Calu3 (cell line): ENCODE results near the gene TNRC6C. TPM values are rescaled to one million over a fixed set of nuclear protein-coding genes. Genes with fewer than 3 reads are reported as not detected.

Experiments
- BruUV-seq: library from RNA; stranded (reverse); fragments of 400-500 nt; replicated peaks from 2 replicates; lab custom pipeline; 2021; lab: Mats Ljungman, UMichigan
- CTCF ChIA-PET: fragments of 300-600 bp; sonication (Branson Sonifier 250); formaldehyde crosslinking; loops from one replicate; lab custom pipeline; 2022; ENCODE audit warnings: antibody characterized with exemption; lab: Charles Lee
- DNase-seq: peaks from one replicate; pipeline ENCODE4 v3.0.0; 2022
- H3K27ac Mint-ChIP-seq: one replicate; pipeline ENCODE4 v1.8.0; 2022; ENCODE audit warnings: mixed read lengths; ENCODE audit not compliant: unreplicated experiment
- H3K27me3 Mint-ChIP-seq: one replicate; pipeline ENCODE4 v1.8.0; 2022; ENCODE audit warnings: mixed read lengths; ENCODE audit not compliant: unreplicated experiment
- H3K36me3 Mint-ChIP-seq: one replicate; pipeline ENCODE4 v1.8.0; 2022; ENCODE audit warnings: mild to moderate bottlenecking, moderate library complexity, mixed read lengths; ENCODE audit not compliant: insufficient read depth, unreplicated experiment
- H3K4me1 Mint-ChIP-seq: one replicate; pipeline ENCODE4 v1.8.0; 2022; ENCODE audit warnings: mild to moderate bottlenecking, low read depth, mixed read lengths; ENCODE audit not compliant: unreplicated experiment
- H3K4me3 Mint-ChIP-seq: one replicate; pipeline ENCODE4 v1.8.0; 2022; ENCODE audit warnings: mild to moderate bottlenecking, low read depth, moderate library complexity, mixed read lengths; ENCODE audit not compliant: unreplicated experiment
- H3K9me3 Mint-ChIP-seq: one replicate; pipeline ENCODE4 v1.8.0; 2022; ENCODE audit warnings: low read depth, mixed read lengths; ENCODE audit not compliant: unreplicated experiment
- intact Hi-C: fragments of 100-400 bp; cut with micrococcal nuclease; formaldehyde crosslinking; loops from one replicate; pipeline ENCODE4 v1.10.0; 2022; ENCODE audit not compliant: unreplicated experiment
- total RNA-seq: library from RNA; stranded (reverse); gene quantifications from 2 replicates; pipeline ENCODE4 v1.2.3, GENCODE V29; 2022
- TF ChIP-seq, protein P1 (sequence below): fragments of 200-600 bp; IDR thresholded peaks from one replicate; pipeline ENCODE4 v1.8.0; 2022; ENCODE audit warnings: antibody characterized with exemption; ENCODE audit not compliant: unreplicated experiment

TNRC6C gene
- total RNA-seq, 1 experiment from 2014 or later, result 18.2 TPM

DNA sequence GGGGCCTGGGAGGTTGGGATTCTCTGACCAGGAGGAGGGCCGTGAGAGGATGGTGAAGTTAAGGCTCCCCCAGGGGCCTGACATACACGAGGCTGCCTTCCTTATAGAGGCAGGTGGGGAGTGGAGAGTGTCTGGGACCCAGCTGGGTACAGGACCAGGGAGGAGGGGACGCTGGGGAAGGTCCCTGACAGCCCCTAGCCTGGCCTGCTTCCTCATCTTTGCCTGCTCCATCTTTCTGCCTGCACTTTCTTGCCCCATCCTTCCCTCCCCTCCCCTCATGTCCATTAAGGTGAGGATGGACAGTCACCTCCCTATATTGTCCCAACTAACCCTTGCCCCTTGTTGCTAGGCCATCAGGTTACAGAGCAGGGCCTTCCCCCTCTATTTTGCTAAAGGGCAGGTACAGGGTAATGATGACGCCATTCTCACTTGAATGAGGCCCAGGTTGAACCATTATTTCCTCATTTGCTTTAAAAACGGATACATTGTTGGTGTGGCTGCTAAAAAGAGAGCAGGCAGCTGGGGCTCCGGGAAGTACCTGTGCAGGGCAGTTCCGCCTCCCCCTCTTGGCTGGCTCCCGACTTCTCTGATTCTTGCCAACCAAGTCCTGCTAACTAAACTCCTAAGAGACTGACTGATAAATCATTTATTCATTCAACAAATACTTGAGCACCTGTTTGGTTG, 189.0 kb downstream of the TNRC6C start:
- Mint-ChIP-seq H3K27me3 (no peaks in the 10 kb centered on the region), H3K4me3 (no peak overlapping the region), H3K27ac (peak overlapping the region; percentile 48), H3K4me1 (peaks cover 65% of the 10 kb centered on the region), H3K36me3 (peaks cover 28% of the 10 kb centered on the region), H3K9me3 (no peaks in the 10 kb centered on the region)
- DNase-seq, result peak; percentile 81
- intact Hi-C loops, result loop anchor here (1.0 kb wide), 1 partner anchor 40 kb away; the partner anchor contains the start of genes AFMID and TK1
- TF ChIP-seq, protein P1, sequence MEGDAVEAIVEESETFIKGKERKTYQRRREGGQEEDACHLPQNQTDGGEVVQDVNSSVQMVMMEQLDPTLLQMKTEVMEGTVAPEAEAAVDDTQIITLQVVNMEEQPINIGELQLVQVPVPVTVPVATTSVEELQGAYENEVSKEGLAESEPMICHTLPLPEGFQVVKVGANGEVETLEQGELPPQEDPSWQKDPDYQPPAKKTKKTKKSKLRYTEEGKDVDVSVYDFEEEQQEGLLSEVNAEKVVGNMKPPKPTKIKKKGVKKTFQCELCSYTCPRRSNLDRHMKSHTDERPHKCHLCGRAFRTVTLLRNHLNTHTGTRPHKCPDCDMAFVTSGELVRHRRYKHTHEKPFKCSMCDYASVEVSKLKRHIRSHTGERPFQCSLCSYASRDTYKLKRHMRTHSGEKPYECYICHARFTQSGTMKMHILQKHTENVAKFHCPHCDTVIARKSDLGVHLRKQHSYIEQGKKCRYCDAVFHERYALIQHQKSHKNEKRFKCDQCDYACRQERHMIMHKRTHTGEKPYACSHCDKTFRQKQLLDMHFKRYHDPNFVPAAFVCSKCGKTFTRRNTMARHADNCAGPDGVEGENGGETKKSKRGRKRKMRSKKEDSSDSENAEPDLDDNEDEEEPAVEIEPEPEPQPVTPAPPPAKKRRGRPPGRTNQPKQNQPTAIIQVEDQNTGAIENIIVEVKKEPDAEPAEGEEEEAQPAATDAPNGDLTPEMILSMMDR, result no peak
- no TSS peak for BruUV-seq
- CTCF ChIA-PET, result interaction anchor here (0.9 kb wide), 1 partner anchor 9 kb away, joined by 3 read pairs; no protein-coding TSS in a partner anchor

DNA sequence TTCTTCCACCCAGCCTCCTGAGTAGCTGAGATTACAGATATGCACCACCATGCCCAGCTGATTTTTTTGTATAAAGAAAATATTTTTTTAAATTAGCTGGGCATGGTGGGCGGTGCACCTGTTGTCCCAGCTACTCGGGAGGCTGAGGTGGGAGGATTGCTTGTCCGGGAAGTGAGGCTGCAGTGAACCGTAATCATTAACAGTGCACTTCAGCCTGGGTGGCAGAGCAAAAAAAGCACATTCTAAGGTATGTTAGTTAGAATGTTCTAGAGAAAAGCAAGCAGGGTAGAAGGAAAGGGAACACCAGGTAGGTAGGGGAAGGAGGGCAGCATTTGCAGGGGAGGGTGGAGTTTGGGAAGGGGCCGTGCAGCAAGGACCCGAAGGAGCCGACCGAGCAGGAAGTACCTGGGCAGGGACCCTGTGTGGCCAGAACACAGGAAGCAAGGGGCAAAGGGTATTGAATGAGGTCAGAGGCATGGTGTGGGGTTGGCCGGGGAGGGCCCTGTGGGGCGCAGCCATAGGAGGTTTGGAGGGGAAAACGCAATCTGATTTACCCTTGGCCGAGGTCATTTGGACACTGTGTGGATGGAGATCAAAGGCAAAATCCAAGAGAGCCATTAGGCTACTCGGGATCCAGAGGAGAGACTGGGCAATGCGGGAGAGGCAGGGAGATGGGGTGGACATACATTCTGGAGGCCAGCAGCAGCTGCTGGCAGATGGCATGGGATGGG, 189.9 kb downstream of the TNRC6C start:
- TF ChIP-seq, protein P1, result no peak
- peaks cover 23% of the 10 kb centered on the region for H3K36me3 Mint-ChIP-seq
- peaks cover 55% of the 10 kb centered on the region for H3K4me1 Mint-ChIP-seq
- CTCF ChIA-PET, result interaction anchor here (0.9 kb wide), 1 partner anchor 10 kb away, joined by 3 read pairs; no protein-coding TSS in a partner anchor
- no peak for DNase-seq
- peak overlapping the region; percentile 48 for H3K27ac Mint-ChIP-seq
- BruUV-seq, result no TSS peak
- no peaks in the 10 kb centered on the region for H3K9me3 Mint-ChIP-seq
- H3K4me3 Mint-ChIP-seq, result peak overlapping the region; percentile 6
- intact Hi-C loops, result no loop called here
- H3K27me3 Mint-ChIP-seq, result no peaks in the 10 kb centered on the region

DNA sequence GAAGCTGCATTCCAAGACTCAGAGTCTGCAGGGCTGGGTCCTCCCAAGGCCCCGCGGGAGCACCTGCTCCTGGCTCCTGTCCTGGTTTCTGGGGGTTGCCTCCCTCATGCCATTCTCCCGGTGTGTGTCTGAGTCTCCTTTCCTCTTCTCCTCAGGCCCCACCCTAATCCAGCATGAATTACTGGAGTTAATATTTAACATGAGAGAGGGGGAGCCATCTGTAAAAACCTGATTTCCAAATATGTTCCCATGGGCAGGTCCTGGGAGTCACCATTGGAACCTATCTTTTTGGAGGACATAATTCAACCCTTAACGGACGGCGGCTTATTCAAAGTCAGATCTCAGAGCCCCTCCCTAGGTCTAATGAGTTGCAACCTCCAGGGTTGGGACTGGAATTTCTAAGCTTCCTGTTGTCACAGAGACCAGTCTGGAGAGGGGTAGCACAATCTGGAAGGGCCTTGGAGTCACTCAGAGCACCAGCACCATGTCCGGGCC, 193.1 kb downstream of the TNRC6C start:
- Mint-ChIP-seq H3K27me3 (no peaks in the 10 kb centered on the region), H3K4me1 (peaks cover 39% of the 10 kb centered on the region), H3K4me3 (no peak overlapping the region), H3K27ac (no peak overlapping the region), H3K9me3 (no peaks in the 10 kb centered on the region), H3K36me3 (peaks cover 5% of the 10 kb centered on the region)
- BruUV-seq, result no TSS peak
- intact Hi-C loops, result no loop called here
- CTCF ChIA-PET, result interaction anchor here (0.5 to 1.2 kb wide), 5 partner anchors 10 to 73 kb away, joined by 3 to 7 read pairs (median 5); no protein-coding TSS in a partner anchor
- DNase-seq, result peak; percentile 69
- TF ChIP-seq, protein P1, result no peak

DNA sequence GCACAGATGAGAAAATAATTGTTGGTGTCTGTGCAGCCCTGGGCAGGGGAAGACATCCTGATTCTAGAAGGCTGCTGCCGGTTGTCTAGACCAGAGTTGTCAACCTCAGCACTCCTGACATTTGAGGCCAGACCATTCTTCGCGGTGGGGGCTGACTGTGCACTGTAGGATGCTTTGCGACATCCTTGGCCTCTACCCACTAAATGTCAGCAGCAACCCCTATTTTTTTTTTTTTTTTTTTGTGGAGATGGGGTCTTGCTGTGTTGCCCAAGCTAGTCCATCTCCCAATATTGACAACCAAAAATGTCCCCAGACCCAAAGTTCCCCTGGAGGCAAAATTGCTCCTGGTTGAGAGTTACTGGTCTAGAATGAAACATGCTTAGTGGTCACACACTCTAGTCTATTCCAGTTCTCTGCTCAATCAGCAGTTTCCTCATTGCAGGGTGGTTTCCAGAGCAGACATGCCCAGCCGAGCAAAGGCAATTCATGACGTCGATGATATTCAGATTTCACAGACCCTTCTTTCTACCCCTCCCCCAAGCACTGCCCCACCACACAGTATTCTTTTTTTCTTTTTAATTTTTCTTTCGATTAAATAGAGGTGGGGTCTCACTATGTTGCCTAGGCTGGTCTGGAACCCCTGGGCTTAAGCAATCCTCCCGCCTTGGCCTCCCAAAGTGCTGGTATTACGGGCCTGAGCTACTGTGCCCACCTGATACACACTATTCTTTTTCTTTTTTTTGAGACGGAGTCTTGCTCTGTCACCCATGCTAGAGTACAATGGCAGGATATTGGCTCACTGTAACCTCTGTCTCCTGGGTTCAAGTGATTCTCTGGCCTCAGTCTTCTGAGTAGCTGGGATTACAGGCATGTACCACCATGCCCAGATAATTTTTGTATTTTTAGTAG, 196.7 kb downstream of the TNRC6C start:
- intact Hi-C loops, result no loop called here
- Mint-ChIP-seq H3K27me3 (no peaks in the 10 kb centered on the region), H3K27ac (no peak overlapping the region), H3K4me3 (no peak overlapping the region), H3K4me1 (peaks cover 17% of the 10 kb centered on the region), H3K36me3 (no peaks in the 10 kb centered on the region), H3K9me3 (no peaks in the 10 kb centered on the region)
- no peak for DNase-seq
- CTCF ChIA-PET, result interaction anchor here (0.7 kb wide), 1 partner anchor 14 kb away, joined by 10 read pairs; no protein-coding TSS in a partner anchor
- no TSS peak for BruUV-seq
- TF ChIP-seq, protein P1, result no peak
